ENCODE results near the gene SPOP. TPM values are rescaled to one million over a fixed set of nuclear protein-coding genes. Genes with fewer than 3 reads are reported as not detected.

The SPOP gene
- total and polyA plus RNA-seq, 8 donors: 14.2 to 42.3 (median 30.8) TPM

DNA sequence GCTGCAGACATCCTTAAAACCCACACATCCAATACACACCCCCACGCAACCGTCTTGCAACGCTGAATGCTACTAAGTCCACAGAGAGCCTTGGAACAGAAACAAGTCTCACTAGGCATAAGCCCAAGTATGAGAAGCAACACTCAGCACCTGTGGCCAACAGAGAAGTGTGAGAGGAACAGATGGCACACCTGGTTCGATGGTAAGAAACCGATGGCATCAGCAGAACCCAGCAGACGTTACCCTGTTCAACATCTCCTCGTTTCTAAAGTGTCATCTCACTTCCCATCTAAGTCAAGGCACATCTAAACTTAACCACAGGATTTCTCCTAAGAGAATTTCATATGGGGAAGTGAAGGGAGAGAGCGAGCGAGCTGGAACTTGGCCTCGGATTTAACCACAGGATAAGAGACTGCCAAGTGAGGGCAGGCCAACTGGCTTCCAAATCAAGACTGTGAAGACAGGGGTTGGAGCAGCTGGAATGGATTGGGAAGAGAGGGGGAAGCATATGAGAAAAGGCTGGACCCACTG, 61.2 kb downstream of the SPOP start:
- TF ChIP-seq, protein P1, sequence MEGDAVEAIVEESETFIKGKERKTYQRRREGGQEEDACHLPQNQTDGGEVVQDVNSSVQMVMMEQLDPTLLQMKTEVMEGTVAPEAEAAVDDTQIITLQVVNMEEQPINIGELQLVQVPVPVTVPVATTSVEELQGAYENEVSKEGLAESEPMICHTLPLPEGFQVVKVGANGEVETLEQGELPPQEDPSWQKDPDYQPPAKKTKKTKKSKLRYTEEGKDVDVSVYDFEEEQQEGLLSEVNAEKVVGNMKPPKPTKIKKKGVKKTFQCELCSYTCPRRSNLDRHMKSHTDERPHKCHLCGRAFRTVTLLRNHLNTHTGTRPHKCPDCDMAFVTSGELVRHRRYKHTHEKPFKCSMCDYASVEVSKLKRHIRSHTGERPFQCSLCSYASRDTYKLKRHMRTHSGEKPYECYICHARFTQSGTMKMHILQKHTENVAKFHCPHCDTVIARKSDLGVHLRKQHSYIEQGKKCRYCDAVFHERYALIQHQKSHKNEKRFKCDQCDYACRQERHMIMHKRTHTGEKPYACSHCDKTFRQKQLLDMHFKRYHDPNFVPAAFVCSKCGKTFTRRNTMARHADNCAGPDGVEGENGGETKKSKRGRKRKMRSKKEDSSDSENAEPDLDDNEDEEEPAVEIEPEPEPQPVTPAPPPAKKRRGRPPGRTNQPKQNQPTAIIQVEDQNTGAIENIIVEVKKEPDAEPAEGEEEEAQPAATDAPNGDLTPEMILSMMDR (IDR thresholded peaks at IDR 0.05): no peak
- H3K27ac ChIP-seq: peak overlapping the region in 2 of 4 donors; percentile 15 to 39
- no peaks in the 10 kb centered on the region for H3K27me3 ChIP-seq
- peaks cover 5 to 19% (median 13%) of the 10 kb centered on the region in 3 donors for H3K4me1 ChIP-seq
- H3K4me3 ChIP-seq: no peak overlapping the region
- H3K36me3 ChIP-seq: peaks cover 0 to 38% (median 13%) of the 10 kb centered on the region in 3 donors
- H3K9me3 ChIP-seq: no peaks in the 10 kb centered on the region
- WGBS, 2 donors: 31 to 34% methylated on average over 10 of the region's 10 CpGs
- peak in 4 of 6 donors; percentile 35 to 55 (median 44) for DNase-seq
- FAIRE-seq: no peak
- intact Hi-C loops (cut with DNase I): no loop called here
- ATAC-seq: peak; percentile 84 to 89 (median 84)

DNA sequence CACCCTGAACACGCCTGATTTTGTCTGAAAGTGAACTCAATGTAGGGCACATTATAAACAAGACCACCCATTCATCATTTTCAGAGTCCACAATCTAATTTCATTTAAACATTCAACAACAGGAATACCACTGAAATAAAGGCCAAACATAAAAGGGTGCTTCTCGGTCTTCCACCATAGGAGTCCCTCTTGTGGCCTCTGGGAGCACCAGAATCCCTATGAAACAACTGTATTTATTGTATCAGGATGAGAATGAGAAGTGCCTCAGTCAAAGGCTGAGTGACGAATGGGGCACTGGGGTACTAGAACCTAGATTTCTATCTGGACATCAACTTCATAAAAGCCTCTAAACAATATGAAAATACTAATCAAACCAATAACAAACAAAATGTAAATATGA, 61.8 kb downstream of the SPOP start:
- H3K27me3 ChIP-seq: no peaks in the 10 kb centered on the region
- 77 to 80% methylated on average over 3 of the region's 3 CpGs for WGBS, 2 donors

DNA sequence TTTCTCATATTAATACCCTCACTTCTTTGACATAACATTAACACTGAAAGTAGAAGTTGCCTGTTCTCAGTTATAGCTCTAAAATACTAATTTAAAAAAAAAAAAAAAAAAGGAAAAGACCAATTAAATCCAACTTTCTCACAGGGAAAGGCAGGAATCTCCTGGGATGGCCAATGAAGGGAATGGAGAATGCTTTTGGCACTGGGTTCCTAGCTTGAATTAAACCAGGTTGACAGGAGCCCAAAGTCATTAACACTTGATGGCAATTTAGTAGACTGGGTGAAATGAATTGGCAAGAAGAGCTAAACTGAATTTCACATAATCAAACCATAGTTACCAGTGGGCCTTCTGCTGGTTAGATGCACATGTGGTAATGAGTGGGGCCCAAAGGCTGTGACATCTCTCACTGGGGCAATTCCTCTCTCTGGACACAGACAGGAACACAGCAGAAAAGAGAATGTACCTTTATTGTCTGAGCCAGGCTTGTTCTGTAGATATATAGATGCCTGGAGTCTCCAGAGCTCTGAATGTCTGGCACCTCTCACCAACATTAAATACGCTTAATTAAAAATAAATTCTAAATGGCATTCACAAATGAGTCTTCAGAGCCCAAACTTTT, 64.6 kb downstream of the SPOP start:
- Histone ChIP-seq H3K4me1 (peaks cover 18 to 35% (median 26%) of the 10 kb centered on the region in 3 donors), H3K27me3 (no peaks in the 10 kb centered on the region), H3K36me3 (peaks cover 0 to 25% (median 8%) of the 10 kb centered on the region in 3 donors), H3K4me3 (no peak overlapping the region), H3K27ac (no peak overlapping the region), H3K9me3 (no peaks in the 10 kb centered on the region)
- intact Hi-C loops (cut with DNase I): no loop called here
- WGBS, 2 donors: 97 to 98% methylated on average over 1 of the region's 1 CpG
- ATAC-seq (no peak), DNase-seq (no peak), FAIRE-seq (no peak)
- TF ChIP-seq, protein P1 (IDR thresholded peaks at IDR 0.05): no peak

More for the DNA sequence above, 61.8 kb downstream of the SPOP start:
- DNase-seq: no peak
- FAIRE-seq: no peak
- TF ChIP-seq, protein P1 (IDR thresholded peaks at IDR 0.05): no peak
- H3K4me3 ChIP-seq: no peak overlapping the region
- no peak for ATAC-seq
- H3K27ac ChIP-seq: no peak overlapping the region
- H3K4me1 ChIP-seq: peaks cover 8 to 24% (median 18%) of the 10 kb centered on the region in 3 donors
- H3K36me3 ChIP-seq: peaks cover 0 to 35% (median 7%) of the 10 kb centered on the region in 3 donors
- intact Hi-C loops (cut with DNase I): no loop called here
- H3K9me3 ChIP-seq: no peaks in the 10 kb centered on the region

DNA sequence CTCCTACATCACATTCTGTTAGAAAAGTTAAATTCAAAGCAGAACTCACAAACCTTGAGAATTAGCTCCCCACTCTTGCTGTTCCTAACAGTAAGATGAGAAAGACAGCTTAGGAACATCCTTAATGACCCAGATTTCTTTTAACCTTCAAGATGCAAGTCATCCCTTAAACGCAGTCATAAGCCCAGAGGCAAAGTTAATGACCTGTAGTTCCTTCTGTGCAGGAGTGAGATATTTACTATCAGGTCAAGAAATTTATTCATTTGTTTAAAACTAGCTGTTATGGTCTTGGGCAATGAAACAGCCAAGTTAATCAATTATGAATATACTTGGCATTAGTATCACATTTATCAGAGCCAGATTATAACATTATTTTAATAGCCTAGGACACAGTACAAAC, 65.2 kb downstream of the SPOP start:
- H3K4me3 ChIP-seq: no peak overlapping the region
- H3K27me3 ChIP-seq: no peaks in the 10 kb centered on the region
- TF ChIP-seq, protein P1 (IDR thresholded peaks at IDR 0.05): no peak
- intact Hi-C loops (cut with DNase I): no loop called here
- H3K36me3 ChIP-seq: peaks cover 0 to 24% (median 11%) of the 10 kb centered on the region in 3 donors
- ATAC-seq: no peak
- no peak for FAIRE-seq
- H3K27ac ChIP-seq: no peak overlapping the region
- H3K4me1 ChIP-seq: peaks cover 18 to 35% (median 26%) of the 10 kb centered on the region in 3 donors
- no peak for DNase-seq
- H3K9me3 ChIP-seq: no peaks in the 10 kb centered on the region
- WGBS, 2 donors: 37 to 48% methylated on average over 1 of the region's 1 CpG
